H1 (cell line): ENCODE results near the gene CLIC3. TPM values are rescaled to one million over a fixed set of nuclear protein-coding genes. Genes with fewer than 3 reads are reported as not detected.

Experiments used
- ASH2L ChIP-seq: fragments of 200-600, 300-600 bp; sonication (generic); IDR thresholded peaks from one replicate; pipeline ENCODE4 v1.7.1; 2017; ENCODE audit warnings: low read length
- BCL11A ChIP-seq, 2 experiments: IDR thresholded peaks; one replicate each; pipeline ENCODE4 v1.6.1; 2011; ENCODE audit warnings: low read depth in 2 of 2, low read length in 2 of 2, mild to moderate bottlenecking in 2 of 2
- CHD1 ChIP-seq: IDR thresholded peaks from 2 replicates; pipeline ENCODE4 v1.6.1; 2012; ENCODE audit warnings: low read depth, low read length, improper control_type of control experiment
- CHD2 ChIP-seq: IDR thresholded peaks from 2 replicates; pipeline ENCODE4 v1.6.1; 2012; ENCODE audit warnings: low read length, improper control_type of control experiment
- CTCF ChIP-seq, 3 experiments: IDR thresholded peaks; 1 replicate in 2 of 3; 2 replicates in 1 of 3; pipeline versions ENCODE4 v1.5.1 to v1.6.1; 2011; ENCODE audit warnings: low read length in 3 of 3, mild to moderate bottlenecking in 3 of 3, inconsistent platforms in 2 of 3, low read depth in 1 of 3, moderate library complexity in 1 of 3; ENCODE audit not compliant: insufficient read depth in 1 of 3; ENCODE audit errors: control extremely low read depth in 1 of 3
- EGR1 ChIP-seq: IDR thresholded peaks from 2 replicates; pipeline ENCODE4 v1.6.1; 2011; ENCODE audit warnings: low read depth, low read length, borderline replicate concordance
- HDAC6 ChIP-seq: IDR thresholded peaks from one replicate; pipeline ENCODE4 v1.7.1; 2012; ENCODE audit warnings: low read depth, mild to moderate bottlenecking, inconsistent platforms, low read length, moderate library complexity
- JUN ChIP-seq: IDR thresholded peaks from 2 replicates; pipeline ENCODE4 v1.6.1; 2011; ENCODE audit warnings: low read depth, mild to moderate bottlenecking, improper control_type of control experiment, low read length
- MAFK ChIP-seq: IDR thresholded peaks from 2 replicates; pipeline ENCODE4 v1.6.1; 2012; ENCODE audit warnings: low read depth, mild to moderate bottlenecking, improper control_type of control experiment, low read length
- MAX ChIP-seq: IDR thresholded peaks from 2 replicates; pipeline ENCODE4 v1.6.1; 2012; ENCODE audit warnings: inconsistent platforms
- NRF1 ChIP-seq: IDR thresholded peaks from 2 replicates; pipeline ENCODE4 v1.6.1; 2011; ENCODE audit warnings: mild to moderate bottlenecking, low read depth, low read length, improper control_type of control experiment
- POLR2A ChIP-seq, 2 experiments: IDR thresholded peaks; 1 replicate in 1 of 2; 2 replicates in 1 of 2; pipeline ENCODE4 v1.6.1; 2011; ENCODE audit warnings: low read depth in 2 of 2, low read length in 2 of 2, mild to moderate bottlenecking in 2 of 2; ENCODE audit errors: control extremely low read depth in 1 of 2
- RBBP5 ChIP-seq: IDR thresholded peaks from 2 replicates; pipeline ENCODE4 v1.7.1; 2012; ENCODE audit warnings: low read depth, mild to moderate bottlenecking, inconsistent platforms, low read length, moderate library complexity, borderline replicate concordance
- SP1 ChIP-seq: IDR thresholded peaks from 2 replicates; pipeline ENCODE4 v1.6.1; 2011; ENCODE audit warnings: low read depth, low read length
- SP4 ChIP-seq: IDR thresholded peaks from 2 replicates; pipeline ENCODE4 v1.6.1; 2012; ENCODE audit warnings: low read length, inconsistent platforms
- SRF ChIP-seq: IDR thresholded peaks from 2 replicates; pipeline ENCODE4 v1.6.1; 2011; ENCODE audit warnings: mild to moderate bottlenecking, low read depth, low read length, moderate library complexity
- SUZ12 ChIP-seq: fragments of 200-600 bp; sonication (generic); IDR thresholded peaks from 2 replicates; pipeline ENCODE4 v1.6.1; 2012; ENCODE audit warnings: mild to moderate bottlenecking, inconsistent platforms, low read length, moderate library complexity, mixed read lengths
- TAF7 ChIP-seq: optimal IDR thresholded peaks from 2 replicates; pipeline ENCODE3; 2011; ENCODE audit warnings: low read depth, mild to moderate bottlenecking, inconsistent platforms, low read length, moderate library complexity, borderline replicate concordance
- USF2 ChIP-seq: IDR thresholded peaks from 2 replicates; pipeline ENCODE4 v1.6.1; 2011; ENCODE audit warnings: low read length, improper control_type of control experiment
- YY1 ChIP-seq: IDR thresholded peaks from 2 replicates; pipeline ENCODE4 v1.6.1; 2011; ENCODE audit warnings: low read depth, mild to moderate bottlenecking, low read length
- ZNF274 ChIP-seq: IDR thresholded peaks from 2 replicates; pipeline ENCODE4 v1.7.0; 2012; ENCODE audit warnings: low read length, borderline replicate concordance; ENCODE audit errors: extremely low read depth
- polyA plus RNA-seq, 7 experiments: library from polyadenylated mRNA; depleted of rRNA in 3 of 7; stranded (reverse) in 5 of 7; unstranded in 2 of 7; fragments of >200 nt in 5 of 7; fragments of 200-250 nt in 2 of 7; gene quantifications; 1 replicate in 5 of 7; 2 replicates in 1 of 7; 4 replicates in 1 of 7; pipeline versions ENCODE4 v1.2.1 to v1.2.3, GENCODE V29; 2011 to 2013; ENCODE audit warnings: missing spikeins in 2 of 7, mixed read lengths in 2 of 7
- total RNA-seq: library from RNA; stranded (reverse); fragmentation: NEBNext Ultra II Directional; extraction: Animal tissue kit (Norgen Biotek cat#: 25700); gene quantifications from 2 replicates; pipeline ENCODE4 v1.2.1, GENCODE V29; 2021

CLIC3 gene
- total and polyA plus RNA-seq, 2 of the 8 experiments (the other 6 are each of a cell fraction or from before 2014, with no cell fraction given), result 0.12 TPM; not detected in 1

GRCh38 chr9:137021979-137022661 is 25.8 kb upstream of the CLIC3 start (continued):
- TF ChIP-seq SP1 (peak; percentile 75; the same call in 1 of the 2 replicates), SP4 (peak; percentile 90), ZNF274 (no peak), CHD1 (no peak), MAX (peak; percentile 54; the same call in 1 of the 2 replicates), NRF1 (no peak), YY1 (no peak), EGR1 (no peak), SUZ12 (no peak), POLR2A (IDR thresholded peaks at IDR 0.05; ENCODE audit: control extremely low read depth in 1 of 2, low read depth in 2 of 2, low read length in 2 of 2) (no peak), TAF7 (no peak), HDAC6 (no peak), CHD2 (no peak), MAFK (peak; percentile 9; the same call in 1 of the 2 replicates), CTCF (IDR thresholded peaks at IDR 0.05; ENCODE audit: control extremely low read depth in 1 of 3, insufficient read depth in 1 of 3, low read depth in 1 of 3, low read length in 3 of 3) (no peak), BCL11A (IDR thresholded peaks at IDR 0.05; ENCODE audit: low read depth in 2 of 2, low read length in 2 of 2) (no peak), SRF (no peak), ASH2L (no peak), USF2 (no peak), RBBP5 (no peak), JUN (no peak)
